Activated CD4-positive, alpha-beta T cell treated with anti-CD3 and anti-CD28 coated beads for 48 hours (primary cell): ENCODE results near the gene TCEANC2.
"Not testable (repeated sequence)": the region's sequence is repeated elsewhere in the genome, so short reads cannot be mapped to it uniquely, and the experiment has no call there.

Experiments
- DNase-seq: peaks from one replicate; pipeline ENCODE4 v3.0.0-alpha.2; 2020

Gene TCEANC2

GRCh38 chr1:54028306-54029251 is 24.8 kb upstream of the TCEANC2 start:
- DNase-seq = no peak

- DNase-seq = no peak
Measured at GRCh38 chr1:54037476-54037875, 15.9 kb upstream of the TCEANC2 start.

- no peak for DNase-seq
Measured at GRCh38 chr1:54041806-54042205, 11.6 kb upstream of the TCEANC2 start.

- DNase-seq = no peak
Measured at GRCh38 chr1:54045496-54045895, 7.9 kb upstream of the TCEANC2 start.

- no peak for DNase-seq
Measured at GRCh38 chr1:54046671-54047383, 6.6 kb upstream of the TCEANC2 start.

GRCh38 chr1:54047384-54048305 is 5.8 kb upstream of the TCEANC2 start:
- no peak for DNase-seq

- DNase-seq = not testable (repeated sequence)
Measured at GRCh38 chr1:54050435-54050834, 3.0 kb upstream of the TCEANC2 start.

- DNase-seq = no peak
Measured at GRCh38 chr1:54051933-54052430, 1.4 kb upstream of the TCEANC2 start.

- DNase-seq = peak; percentile 33
Measured at GRCh38 chr1:54052431-54052933, 926 bp upstream of the TCEANC2 start.

GRCh38 chr1:54053745-54054437 is 483 bp downstream of the TCEANC2 start:
- DNase-seq = peak; percentile 12

- no peak for DNase-seq
Measured at GRCh38 chr1:54054438-54054749, 986 bp downstream of the TCEANC2 start.

GRCh38 chr1:54064299-54064698 is 10.9 kb downstream of the TCEANC2 start:
- DNase-seq = no peak

GRCh38 chr1:54069791-54070170 is 16.4 kb downstream of the TCEANC2 start:
- DNase-seq = no peak

GRCh38 chr1:54070171-54070837 is 16.9 kb downstream of the TCEANC2 start:
- DNase-seq = no peak

GRCh38 chr1:54077359-54077758 is 24.0 kb downstream of the TCEANC2 start:
- no peak for DNase-seq

- DNase-seq = no peak
Measured at GRCh38 chr1:54080598-54081049, 27.2 kb downstream of the TCEANC2 start.

GRCh38 chr1:54081306-54082270 is 28.2 kb downstream of the TCEANC2 start:
- peak; percentile 76 for DNase-seq

- no peak for DNase-seq
Measured at GRCh38 chr1:54084794-54085193, 31.4 kb downstream of the TCEANC2 start.

- no peak for DNase-seq
Measured at GRCh38 chr1:54086754-54087153, 33.3 kb downstream of the TCEANC2 start.

GRCh38 chr1:54088385-54088784 is 35.0 kb downstream of the TCEANC2 start:
- DNase-seq = no peak
